Measurements from ENCODE around the gene VWA3B.

VWA3B gene

DNA sequence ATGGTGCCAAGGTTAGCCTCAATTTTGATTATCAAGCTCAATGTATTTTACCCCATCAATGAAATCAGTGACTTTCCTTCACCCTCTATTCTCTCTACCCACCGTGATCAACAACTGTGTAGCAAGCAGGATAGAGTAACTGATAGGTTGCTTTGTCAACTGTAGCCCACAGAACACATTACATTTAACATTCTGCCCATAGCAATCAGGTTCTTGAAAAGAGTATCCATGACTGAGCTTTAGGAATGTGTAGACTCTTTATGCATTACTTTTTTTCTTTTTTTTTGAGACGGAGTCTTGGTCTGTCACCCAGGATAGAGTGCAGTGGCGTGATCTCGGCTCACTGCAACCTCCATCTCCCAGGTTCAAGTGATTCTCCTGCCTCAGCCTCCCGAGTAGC is 19.8 kb upstream of the VWA3B start:
- ChIA-PET POLR2A (no interaction called here), CTCF (no interaction called here)
- DNase-seq (ENCODE audit: low read depth, low spot score) = no peak
- no peak overlapping the region for H3K4me3 ChIP-seq (ENCODE audit: low read depth, low read length)
- TF ChIP-seq, protein P1, sequence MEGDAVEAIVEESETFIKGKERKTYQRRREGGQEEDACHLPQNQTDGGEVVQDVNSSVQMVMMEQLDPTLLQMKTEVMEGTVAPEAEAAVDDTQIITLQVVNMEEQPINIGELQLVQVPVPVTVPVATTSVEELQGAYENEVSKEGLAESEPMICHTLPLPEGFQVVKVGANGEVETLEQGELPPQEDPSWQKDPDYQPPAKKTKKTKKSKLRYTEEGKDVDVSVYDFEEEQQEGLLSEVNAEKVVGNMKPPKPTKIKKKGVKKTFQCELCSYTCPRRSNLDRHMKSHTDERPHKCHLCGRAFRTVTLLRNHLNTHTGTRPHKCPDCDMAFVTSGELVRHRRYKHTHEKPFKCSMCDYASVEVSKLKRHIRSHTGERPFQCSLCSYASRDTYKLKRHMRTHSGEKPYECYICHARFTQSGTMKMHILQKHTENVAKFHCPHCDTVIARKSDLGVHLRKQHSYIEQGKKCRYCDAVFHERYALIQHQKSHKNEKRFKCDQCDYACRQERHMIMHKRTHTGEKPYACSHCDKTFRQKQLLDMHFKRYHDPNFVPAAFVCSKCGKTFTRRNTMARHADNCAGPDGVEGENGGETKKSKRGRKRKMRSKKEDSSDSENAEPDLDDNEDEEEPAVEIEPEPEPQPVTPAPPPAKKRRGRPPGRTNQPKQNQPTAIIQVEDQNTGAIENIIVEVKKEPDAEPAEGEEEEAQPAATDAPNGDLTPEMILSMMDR (IDR thresholded peaks at IDR 0.05; ENCODE audit: insufficient read depth, low read length, missing control alignments) = no peak

DNA sequence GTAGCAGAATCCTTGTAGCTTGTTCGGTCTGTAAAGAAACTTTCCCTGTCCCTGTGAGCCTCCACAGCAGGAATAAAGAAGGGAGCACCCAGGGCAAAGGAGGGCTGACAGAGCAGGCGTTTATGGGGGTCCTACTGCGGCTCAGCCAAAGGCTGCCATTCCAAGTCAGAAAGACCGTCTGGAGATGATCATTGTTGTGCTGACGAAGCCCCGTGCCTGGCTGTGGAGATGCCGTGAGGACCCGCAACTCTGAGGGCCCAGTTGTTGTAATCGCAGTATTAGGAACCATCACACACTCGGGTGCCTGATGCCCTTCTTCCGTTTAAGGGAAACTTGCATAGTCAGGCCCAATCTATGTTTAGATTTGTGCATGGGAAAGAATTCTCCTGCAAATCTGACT is 16.9 kb upstream of the VWA3B start:
- CTCF ChIA-PET = no interaction called here
- no peak for DNase-seq (ENCODE audit: low read depth, low spot score)
- TF ChIP-seq, protein P1 (IDR thresholded peaks at IDR 0.05; ENCODE audit: insufficient read depth, low read length, missing control alignments) = no peak
- POLR2A ChIA-PET = no interaction called here
- no peak overlapping the region for H3K4me3 ChIP-seq (ENCODE audit: low read depth, low read length)

DNA sequence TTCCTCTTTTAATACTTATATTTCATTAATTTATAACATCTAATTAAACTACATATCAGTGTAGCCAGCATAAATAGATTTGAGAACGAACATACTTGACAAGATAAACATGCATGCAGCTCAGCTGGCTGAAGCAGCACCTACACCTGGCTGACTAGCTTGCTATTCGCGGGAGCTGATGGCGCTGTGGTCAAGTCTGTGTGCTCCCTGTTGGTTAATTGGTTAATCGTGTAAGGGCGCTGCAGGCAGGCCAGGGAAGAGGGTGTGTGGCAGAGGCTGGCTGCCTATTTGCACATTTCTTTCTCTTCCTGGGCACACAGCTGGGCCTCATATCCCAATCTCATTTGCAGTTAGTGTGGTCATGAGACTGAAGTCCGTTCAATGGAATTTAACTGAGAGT is 14.5 kb upstream of the VWA3B start:
- H3K4me3 ChIP-seq (ENCODE audit: low read depth, low read length) = no peak overlapping the region
- DNase-seq (ENCODE audit: low read depth, low spot score) = no peak
- TF ChIP-seq, protein P1 (IDR thresholded peaks at IDR 0.05; ENCODE audit: insufficient read depth, low read length, missing control alignments) = no peak
- ChIA-PET POLR2A (no interaction called here), CTCF (no interaction called here)

DNA sequence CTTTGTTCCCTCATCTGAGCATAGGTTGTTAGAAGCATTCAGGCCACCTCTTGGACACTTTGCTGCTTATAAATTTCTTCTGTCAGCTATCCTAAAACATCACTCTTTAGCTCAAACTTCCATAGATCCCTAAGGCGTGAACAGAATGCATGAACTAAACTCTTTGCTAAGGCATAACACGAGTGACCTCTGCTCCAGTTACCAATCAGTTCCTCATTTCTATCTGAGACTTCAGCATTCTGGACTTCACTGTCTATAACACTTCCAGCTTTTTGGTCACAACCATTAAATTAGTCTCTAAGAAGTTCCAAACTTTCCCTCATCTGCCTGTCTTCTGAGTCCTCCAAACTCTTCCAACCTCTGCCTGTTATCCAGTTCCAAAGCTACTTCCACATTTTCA is 8.3 kb upstream of the VWA3B start:
- TF ChIP-seq, protein P1 (IDR thresholded peaks at IDR 0.05; ENCODE audit: insufficient read depth, low read length, missing control alignments) = no peak
- POLR2A ChIA-PET = no interaction called here
- DNase-seq (ENCODE audit: low read depth, low spot score) = no peak
- no peak overlapping the region for H3K4me3 ChIP-seq (ENCODE audit: low read depth, low read length)
- CTCF ChIA-PET = no interaction called here

DNA sequence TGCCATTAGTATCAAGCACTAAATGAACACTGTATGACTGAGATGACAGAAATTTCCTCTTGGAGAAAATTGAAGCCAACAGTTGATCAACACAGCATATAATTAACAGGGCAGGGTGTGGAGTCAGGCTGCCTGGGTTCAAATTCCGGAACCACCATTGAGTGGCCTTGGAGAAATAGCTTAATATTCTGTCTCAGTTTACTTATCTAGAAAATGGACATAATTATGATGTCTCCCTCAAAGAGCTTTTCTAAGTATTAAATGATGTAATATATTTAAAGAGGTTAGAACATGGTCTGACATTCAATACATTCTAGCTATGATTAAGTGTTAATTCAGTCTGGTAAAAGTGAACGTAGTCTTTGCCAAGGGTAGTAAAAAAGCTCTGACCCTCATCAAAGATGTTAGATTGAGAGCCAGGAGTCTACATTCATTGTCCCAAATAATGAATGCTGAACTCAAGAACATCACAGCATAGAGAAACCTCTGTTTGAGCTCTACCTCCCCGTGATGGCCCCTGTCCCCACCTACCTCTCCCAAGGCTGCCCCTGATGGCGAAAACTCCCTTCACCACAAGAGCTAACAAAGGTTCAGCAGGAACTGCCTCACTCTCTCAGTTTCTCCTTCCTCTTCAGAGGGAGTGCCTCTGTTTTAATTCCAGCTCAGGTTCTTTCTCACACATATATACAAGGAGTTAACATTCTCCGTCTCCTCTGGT is 2.7 kb upstream of the VWA3B start:
- ChIA-PET CTCF (interaction anchor here (3.0 kb wide), 1 partner anchor 278 kb away, joined by 8 read pairs; no protein-coding TSS in a partner anchor), POLR2A (no interaction called here)
- no peak overlapping the region for H3K4me3 ChIP-seq (ENCODE audit: low read depth, low read length)
- no peak for DNase-seq (ENCODE audit: low read depth, low spot score)
- TF ChIP-seq, protein P1 (IDR thresholded peaks at IDR 0.05; ENCODE audit: insufficient read depth, low read length, missing control alignments) = no peak

DNA sequence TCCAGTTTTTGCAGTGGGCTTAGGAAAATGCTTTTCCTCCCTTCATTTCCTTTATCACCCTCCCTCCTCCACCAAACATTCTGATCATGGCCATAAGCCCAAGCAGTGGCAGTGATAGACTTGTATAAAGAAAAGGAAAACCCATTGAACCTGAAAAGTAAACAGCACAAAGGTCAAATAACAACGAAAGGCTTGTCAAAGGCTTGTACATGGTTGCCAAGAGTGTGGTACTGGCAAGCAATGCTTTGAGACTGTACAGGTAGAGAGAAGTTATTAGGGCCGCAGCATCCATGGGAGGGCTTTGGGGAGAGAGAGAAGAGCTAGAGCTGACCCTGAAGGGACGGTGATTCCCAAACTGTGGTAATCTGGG is 2.1 kb upstream of the VWA3B start:
- TF ChIP-seq, protein P1 (IDR thresholded peaks at IDR 0.05; ENCODE audit: insufficient read depth, low read length, missing control alignments) = no peak
- POLR2A ChIA-PET = no interaction called here
- no peak for DNase-seq (ENCODE audit: low read depth, low spot score)
- H3K4me3 ChIP-seq (ENCODE audit: low read depth, low read length) = no peak overlapping the region
- CTCF ChIA-PET = interaction anchor here (3.0 kb wide), 1 partner anchor 278 kb away, joined by 8 read pairs; no protein-coding TSS in a partner anchor
